Breast epithelium (tissue), 4 donors: ENCODE data around the gene DPP3. TPM values are rescaled to one million over a fixed set of nuclear protein-coding genes. Genes with fewer than 3 reads are reported as not detected.

Experiments
- DNase-seq, 2 donors: peaks; one replicate each; pipeline ENCODE4 v3.0.0-alpha.2; 2019; ENCODE audit warnings: low spot score in 2 of 2
- H3K27ac ChIP-seq, 2 donors: fragments of 200-600 bp; sonication (generic) in 1 of 2; one replicate each; pipeline ENCODE4 v1.5.1; 2016 to 2019; ENCODE audit warnings: mild to moderate bottlenecking in 1 of 2
- H3K27me3 ChIP-seq, 2 donors: fragments of 200-600 bp; sonication (generic) in 1 of 2; one replicate each; pipeline versions ENCODE4 v1.5.1 to v1.6.0; 2017 to 2019; ENCODE audit warnings: control low read depth in 1 of 2, mild to moderate bottlenecking in 1 of 2
- H3K36me3 ChIP-seq: fragments of 200-600 bp; one replicate; pipeline ENCODE4 v1.5.1; 2019
- H3K4me1 ChIP-seq, 2 donors: fragments of 200-600 bp; sonication (generic); one replicate each; pipeline ENCODE4 v1.5.1; 2016 to 2019; ENCODE audit warnings: control low read depth in 1 of 2
- H3K4me3 ChIP-seq, 3 donors: fragments of 200-600 bp; sonication (generic); 1 replicate in 2 of 3; 2 replicates in 1 of 3; pipeline ENCODE4 v1.5.1; 2016 to 2019; ENCODE audit warnings: mild to moderate bottlenecking in 3 of 3, moderate library complexity in 2 of 3
- H3K9me3 ChIP-seq, 2 donors: fragments of 200-600 bp; sonication (generic) in 1 of 2; one replicate each; pipeline ENCODE4 v1.5.1; 2016 to 2019; ENCODE audit warnings: control low read depth in 1 of 2
- POLR2A ChIP-seq: fragments of 450-650 bp; IDR thresholded peaks from one replicate; pipeline ENCODE4 v1.6.1; 2016; ENCODE audit warnings: antibody characterized with exemption, mild to moderate bottlenecking, moderate library complexity
- POLR2AphosphoS5 ChIP-seq, 3 donors: sonication (generic); formaldehyde crosslinking; IDR thresholded peaks; one replicate each; pipeline ENCODE4 v1.6.1; 2017; ENCODE audit warnings: antibody characterized with exemption in 3 of 3
- intact Hi-C: fragments of 100-400 bp; cut with DNase I; formaldehyde crosslinking; loops from one replicate; pipeline ENCODE4 v1.15.1; 2023; ENCODE audit warnings: low total_unique reads
- total RNA-seq, 3 donors: library from RNA; depleted of rRNA; stranded (reverse); fragments of >200 nt; gene quantifications; one replicate each; pipeline ENCODE4 v1.1.0, GENCODE V29; 2016
- TF ChIP-seq, protein P1 (sequence below), 3 donors: fragments of 450-650 bp; IDR thresholded peaks; one replicate each; pipeline ENCODE4 v1.5.1; 2016 to 2017; ENCODE audit warnings: antibody characterized with exemption in 3 of 3, mild to moderate bottlenecking in 3 of 3, moderate library complexity in 3 of 3

Gene DPP3
- total RNA-seq, 3 donors from 2014 or later: 16.5 to 24.3 (median 16.7) TPM

DNA sequence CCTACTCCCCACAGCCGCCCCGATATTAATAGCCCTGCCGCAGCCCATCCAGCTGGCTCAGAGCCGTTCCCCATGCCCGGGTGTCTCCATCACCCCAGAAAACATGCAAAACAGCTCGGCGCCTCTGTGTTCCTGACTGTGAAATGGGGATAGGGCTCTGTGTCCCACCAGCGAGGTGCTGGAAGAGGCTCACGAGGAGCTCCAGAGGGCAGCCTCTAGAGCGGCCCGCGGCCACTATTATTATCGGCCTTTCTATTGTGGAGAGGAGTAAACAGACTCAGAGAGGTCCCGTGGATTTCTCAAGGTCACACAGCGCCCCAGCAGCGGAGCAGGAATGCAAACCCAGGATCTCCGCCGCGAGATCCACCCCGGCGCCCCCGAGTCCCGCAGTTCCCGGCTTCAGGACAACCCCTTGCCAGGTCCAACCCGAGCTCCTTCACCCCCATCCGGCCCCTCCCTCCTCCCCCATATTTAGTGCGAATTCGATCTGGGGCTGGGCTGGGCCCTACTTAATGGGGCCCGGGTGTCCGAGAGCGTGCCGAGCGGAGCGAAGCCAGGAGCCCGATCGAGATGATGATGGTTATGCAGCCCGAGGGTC is 66.2 kb downstream of the DPP3 start, which contains the start of gene ACTN3:
ACTN3 (plus strand) TSS at position 536 of the 598 bp plus-strand sequence; CDS start at position 571, 35 bp downstream.
- H3K4me1 ChIP-seq: no peaks in the 10 kb centered on the region
- peak within 1 kb of the TSS; percentile 56 to 83 for H3K27ac ChIP-seq
- TF ChIP-seq POLR2AphosphoS5 (IDR thresholded peaks at IDR 0.05): no peak
- TF ChIP-seq, protein P1, sequence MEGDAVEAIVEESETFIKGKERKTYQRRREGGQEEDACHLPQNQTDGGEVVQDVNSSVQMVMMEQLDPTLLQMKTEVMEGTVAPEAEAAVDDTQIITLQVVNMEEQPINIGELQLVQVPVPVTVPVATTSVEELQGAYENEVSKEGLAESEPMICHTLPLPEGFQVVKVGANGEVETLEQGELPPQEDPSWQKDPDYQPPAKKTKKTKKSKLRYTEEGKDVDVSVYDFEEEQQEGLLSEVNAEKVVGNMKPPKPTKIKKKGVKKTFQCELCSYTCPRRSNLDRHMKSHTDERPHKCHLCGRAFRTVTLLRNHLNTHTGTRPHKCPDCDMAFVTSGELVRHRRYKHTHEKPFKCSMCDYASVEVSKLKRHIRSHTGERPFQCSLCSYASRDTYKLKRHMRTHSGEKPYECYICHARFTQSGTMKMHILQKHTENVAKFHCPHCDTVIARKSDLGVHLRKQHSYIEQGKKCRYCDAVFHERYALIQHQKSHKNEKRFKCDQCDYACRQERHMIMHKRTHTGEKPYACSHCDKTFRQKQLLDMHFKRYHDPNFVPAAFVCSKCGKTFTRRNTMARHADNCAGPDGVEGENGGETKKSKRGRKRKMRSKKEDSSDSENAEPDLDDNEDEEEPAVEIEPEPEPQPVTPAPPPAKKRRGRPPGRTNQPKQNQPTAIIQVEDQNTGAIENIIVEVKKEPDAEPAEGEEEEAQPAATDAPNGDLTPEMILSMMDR (IDR thresholded peaks at IDR 0.05): no peak
- no peak for TF ChIP-seq POLR2A
- H3K9me3 ChIP-seq: no peaks in the 10 kb centered on the region
- peak within 1 kb of the TSS; percentile 76 to 92 (median 79) for H3K4me3 ChIP-seq
- no peaks in the 10 kb centered on the region for H3K27me3 ChIP-seq
- peak in 1 of 2 donors; percentile 27 for DNase-seq
- intact Hi-C loops: no loop called here
- no peaks in the 10 kb centered on the region for H3K36me3 ChIP-seq

- Histone ChIP-seq H3K4me1 (no peaks in the 10 kb centered on the region), H3K27ac (peak overlapping the region in 1 of 2 donors; percentile 44), H3K9me3 (no peaks in the 10 kb centered on the region), H3K4me3 (peak overlapping the region; percentile 76 to 92 (median 79)), H3K27me3 (no peaks in the 10 kb centered on the region), H3K36me3 (no peaks in the 10 kb centered on the region)
- intact Hi-C loops: no loop called here
- TF ChIP-seq, protein P1 (IDR thresholded peaks at IDR 0.05): no peak
- TF ChIP-seq POLR2A: no peak
- TF ChIP-seq POLR2AphosphoS5 (IDR thresholded peaks at IDR 0.05): no peak
- DNase-seq: no peak
Observed at GRCh38 chr11:66546966-66547661, 66.9 kb downstream of the DPP3 start.

GRCh38 chr11:66547662-66548009 is 67.4 kb downstream of the DPP3 start:
- DNase-seq: no peak
- H3K27ac ChIP-seq: peak overlapping the region in 1 of 2 donors; percentile 44

DNA sequence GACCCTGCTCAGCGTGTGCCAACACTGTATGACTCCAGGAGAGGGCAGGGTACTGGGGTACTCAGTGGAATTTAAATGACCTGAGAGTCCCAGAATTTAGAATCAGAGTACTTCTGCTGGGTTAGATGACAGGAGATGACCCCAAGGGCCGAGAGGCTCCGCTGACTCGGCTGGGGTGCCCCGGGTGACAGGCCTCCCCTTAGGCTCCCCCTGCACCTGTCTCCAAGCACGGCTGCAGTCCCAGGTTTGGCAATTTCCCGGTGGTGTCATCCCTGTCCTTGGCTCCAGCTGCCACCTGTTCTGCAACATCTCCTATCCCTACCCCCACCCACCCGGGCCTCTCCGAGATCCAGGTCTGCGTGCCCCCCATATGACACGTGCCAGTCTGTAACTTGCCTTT is 67.8 kb downstream of the DPP3 start:
- Histone ChIP-seq H3K27me3 (no peaks in the 10 kb centered on the region), H3K27ac (no peak overlapping the region), H3K4me1 (no peaks in the 10 kb centered on the region), H3K9me3 (no peaks in the 10 kb centered on the region), H3K36me3 (no peaks in the 10 kb centered on the region), H3K4me3 (no peak overlapping the region)
- intact Hi-C loops: no loop called here
- DNase-seq: no peak
- TF ChIP-seq, protein P1 (IDR thresholded peaks at IDR 0.05): no peak

More at GRCh38 chr11:66547662-66548009, 67.4 kb downstream of the DPP3 start:
- intact Hi-C loops: no loop called here
- Histone ChIP-seq H3K4me3 (no peak overlapping the region), H3K36me3 (no peaks in the 10 kb centered on the region), H3K4me1 (no peaks in the 10 kb centered on the region), H3K27me3 (no peaks in the 10 kb centered on the region), H3K9me3 (no peaks in the 10 kb centered on the region)
- TF ChIP-seq POLR2AphosphoS5 (IDR thresholded peaks at IDR 0.05): no peak
- no peak for TF ChIP-seq POLR2A
- TF ChIP-seq, protein P1 (IDR thresholded peaks at IDR 0.05): no peak
